H9 (cell line): ENCODE measurements around the gene DSC2. TPM values are rescaled to one million over a fixed set of nuclear protein-coding genes. Genes with fewer than 3 reads are reported as not detected.

Source experiments
- DNase-seq: peaks from one replicate; pipeline ENCODE4 v3.0.0-alpha.2; 2017
- H2AFZ ChIP-seq: one replicate; pipeline ENCODE4 v1.6.1; 2013; ENCODE audit warnings: mild to moderate bottlenecking, low read length, control low read depth, moderate library complexity
- H2AK5ac ChIP-seq: 2 replicates; pipeline ENCODE4 v1.6.1; 2013; ENCODE audit warnings: low read length, control low read depth, mixed read lengths; ENCODE audit not compliant: insufficient read length
- H2BK120ac ChIP-seq: one replicate; pipeline ENCODE4 v1.6.1; 2013; ENCODE audit warnings: low read depth, mild to moderate bottlenecking, low read length, control low read depth, inconsistent platforms; ENCODE audit not compliant: poor library complexity, severe bottlenecking
- H2BK12ac ChIP-seq: 2 replicates; pipeline ENCODE4 v1.6.1; 2013; ENCODE audit warnings: low read length, control low read depth, mixed read lengths, low read depth; ENCODE audit not compliant: insufficient read length
- H2BK15ac ChIP-seq: 2 replicates; pipeline ENCODE4 v1.6.1; 2013; ENCODE audit warnings: low read depth, low read length, control low read depth
- H2BK20ac ChIP-seq: one replicate; pipeline ENCODE4 v1.6.1; 2013; ENCODE audit warnings: low read depth, mild to moderate bottlenecking, low read length, control low read depth, inconsistent platforms; ENCODE audit not compliant: poor library complexity, severe bottlenecking
- H2BK5ac ChIP-seq: 2 replicates; pipeline ENCODE4 v1.6.1; 2013; ENCODE audit warnings: low read length, control low read depth, mixed read lengths; ENCODE audit not compliant: insufficient read length
- H3K14ac ChIP-seq: 2 replicates; pipeline ENCODE4 v1.6.1; 2013; ENCODE audit warnings: low read length, control low read depth; ENCODE audit not compliant: insufficient read depth
- H3K18ac ChIP-seq: 2 replicates; pipeline ENCODE4 v1.6.1; 2013; ENCODE audit warnings: low read depth, mild to moderate bottlenecking, mixed read lengths, low read length, control low read depth; ENCODE audit not compliant: insufficient read length
- H3K23ac ChIP-seq: 2 replicates; pipeline ENCODE4 v1.6.1; 2013; ENCODE audit warnings: low read length, control low read depth, mixed read lengths, low read depth; ENCODE audit not compliant: insufficient read length
- H3K23me2 ChIP-seq: 2 replicates; pipeline ENCODE4 v1.6.1; 2013; ENCODE audit warnings: low read depth, mild to moderate bottlenecking, mixed read lengths, low read length, control low read depth; ENCODE audit not compliant: insufficient read length, poor library complexity, severe bottlenecking
- H3K27ac ChIP-seq: 2 replicates; pipeline ENCODE4 v1.5.1; 2013; ENCODE audit warnings: low read length, control low read depth, mixed read lengths, low read depth; ENCODE audit not compliant: insufficient read length
- H3K27me3 ChIP-seq: 2 replicates; pipeline ENCODE4 v1.6.1; 2013; ENCODE audit warnings: low read length, control low read depth, inconsistent platforms; ENCODE audit not compliant: insufficient read depth
- H3K4ac ChIP-seq: 2 replicates; pipeline ENCODE4 v1.6.1; 2013; ENCODE audit warnings: low read depth, mild to moderate bottlenecking, control low read depth, inconsistent platforms, low read length, moderate library complexity
- H3K4me1 ChIP-seq: 2 replicates; pipeline ENCODE4 v1.6.1; 2013; ENCODE audit warnings: low read length, control low read depth, inconsistent platforms; ENCODE audit not compliant: insufficient read depth
- H3K4me2 ChIP-seq: 2 replicates; pipeline ENCODE4 v1.6.1; 2013; ENCODE audit warnings: low read length, control low read depth, mixed read lengths; ENCODE audit not compliant: insufficient read length, insufficient read depth
- H3K56ac ChIP-seq: 2 replicates; pipeline ENCODE4 v1.6.1; 2013; ENCODE audit warnings: low read depth, mild to moderate bottlenecking, mixed read lengths, low read length, control low read depth; ENCODE audit not compliant: insufficient read length
- H3K79me1 ChIP-seq: 2 replicates; pipeline ENCODE4 v1.6.1; 2013; ENCODE audit warnings: low read depth, mild to moderate bottlenecking, moderate library complexity, low read length, control low read depth, inconsistent platforms; ENCODE audit not compliant: insufficient read depth, poor library complexity, severe bottlenecking
- H3K79me2 ChIP-seq: 2 replicates; pipeline ENCODE4 v1.6.1; 2013; ENCODE audit warnings: low read length, control low read depth, inconsistent platforms; ENCODE audit not compliant: insufficient read depth
- H3K9ac ChIP-seq: 2 replicates; pipeline ENCODE4 v1.6.1; 2013; ENCODE audit warnings: low read length, control low read depth, mixed read lengths; ENCODE audit not compliant: insufficient read length; ENCODE audit errors: extremely low read depth
- H3K9me3 ChIP-seq: one replicate; pipeline ENCODE4 v1.6.1; 2013; ENCODE audit warnings: low read depth, low read length, inconsistent platforms; ENCODE audit not compliant: control insufficient read depth
- H3T11ph ChIP-seq: one replicate; pipeline ENCODE4 v1.6.1; 2013; ENCODE audit warnings: mild to moderate bottlenecking, low read length, control low read depth, inconsistent platforms
- H4K20me1 ChIP-seq: one replicate; pipeline ENCODE4 v1.6.1; 2013; ENCODE audit not compliant: control insufficient read depth, insufficient read length, insufficient read depth
- H4K5ac ChIP-seq: 2 replicates; pipeline ENCODE4 v1.6.1; 2013; ENCODE audit warnings: low read depth, mild to moderate bottlenecking, mixed read lengths, low read length, control low read depth; ENCODE audit not compliant: insufficient read length
- H4K8ac ChIP-seq: replicated peaks from 2 replicates; pipeline ENCODE4 v1.6.1; 2013; ENCODE audit warnings: low read length, control low read depth, mixed read lengths, low read depth; ENCODE audit not compliant: insufficient read length
- H4K91ac ChIP-seq: 2 replicates; pipeline ENCODE4 v1.6.1; 2013; ENCODE audit warnings: low read depth, mild to moderate bottlenecking, moderate library complexity, mixed read lengths, low read length, control low read depth; ENCODE audit not compliant: insufficient read length
- H3K27ac Mint-ChIP-seq, 3 experiments: 2 replicates in 2 of 3; 3 replicates in 1 of 3; pipeline ENCODE4 v1.8.0; 2020 to 2021; ENCODE audit warnings: mixed read lengths in 3 of 3, mild to moderate bottlenecking in 1 of 3, moderate library complexity in 1 of 3
- H3K27me3 Mint-ChIP-seq: 2 replicates; pipeline ENCODE4 v1.8.0; 2021; ENCODE audit warnings: low read depth, mild to moderate bottlenecking, moderate library complexity, mixed read lengths
- H3K36me3 Mint-ChIP-seq, 3 experiments: 2 replicates in 2 of 3; 3 replicates in 1 of 3; pipeline ENCODE4 v1.8.0; 2020 to 2021; ENCODE audit warnings: low read depth in 3 of 3, mixed read lengths in 3 of 3; ENCODE audit not compliant: insufficient read depth in 1 of 3
- H3K4me1 Mint-ChIP-seq, 2 experiments: 2 replicates each; pipeline ENCODE4 v1.8.0; 2020; ENCODE audit warnings: mixed read lengths in 2 of 2
- H3K4me3 Mint-ChIP-seq, 2 experiments: 2 replicates in 1 of 2; 3 replicates in 1 of 2; pipeline ENCODE4 v1.8.0; 2020 to 2021; ENCODE audit warnings: mild to moderate bottlenecking in 2 of 2, mixed read lengths in 2 of 2, moderate library complexity in 1 of 2
- H3K9me3 Mint-ChIP-seq, 2 experiments: 2 replicates in 1 of 2; 3 replicates in 1 of 2; pipeline ENCODE4 v1.8.0; 2020; ENCODE audit warnings: mild to moderate bottlenecking in 2 of 2, mixed read lengths in 2 of 2, moderate library complexity in 1 of 2
- WGBS: extraction: QIAGEN DNeasy Blood & Tissue Kit; methylation state at CpG from one replicate; pipeline ENCODE4 v1.1.7; 2013; ENCODE audit warnings: missing lambda C conversion rate, low lambda C conversion rate, mixed read lengths; ENCODE audit not compliant: insufficient read length; ENCODE audit errors: extremely low coverage; 5-methylcytosine and 5-hydroxymethylcytosine counted together
- total RNA-seq: library from RNA; stranded (reverse); gene quantifications from 2 replicates; pipeline ENCODE4 v1.2.1, GENCODE V29; 2021
- TF ChIP-seq, protein P1 (sequence below): fragments of 200-600 bp; sonication (generic); conservative IDR thresholded peaks from 3 replicates; pipeline ENCODE4 v1.8.0; 2021; ENCODE audit warnings: antibody characterized with exemption, mild to moderate bottlenecking

DSC2 gene
- total RNA-seq, 1 experiment from 2014 or later: 26.1 TPM

- Histone ChIP-seq H3K4ac (no peak overlapping the region), H3K79me2 (no peaks in the 10 kb centered on the region), H2BK12ac (peak overlapping the region; percentile 16), H4K5ac (no peak overlapping the region), H2AFZ (no peak overlapping the region), H4K8ac (no peak overlapping the region), H2BK15ac (no peak overlapping the region), H3K18ac (no peak overlapping the region), H3K27me3 (peaks cover 37% of the 10 kb centered on the region), H3T11ph (no peak overlapping the region), H2BK20ac (no peak overlapping the region), H3K23me2 (peaks cover 23% of the 10 kb centered on the region), H4K91ac (no peak overlapping the region), H3K9ac (no peak overlapping the region), H3K79me1 (no peaks in the 10 kb centered on the region), H3K23ac (no peak overlapping the region), H3K14ac (no peak overlapping the region), H4K20me1 (no peaks in the 10 kb centered on the region), H2BK120ac (no peak overlapping the region), H2AK5ac (no peak overlapping the region), H3K56ac (no peak overlapping the region), H3K27ac (no peak overlapping the region), H3K9me3 (no peaks in the 10 kb centered on the region), H3K4me1 (peaks cover 3% of the 10 kb centered on the region; the same call in 1 of the 2 replicates), H2BK5ac (no peak overlapping the region), H3K4me2 (peak overlapping the region; percentile 97)
- H3K4me3 Mint-ChIP-seq: peak overlapping the region; percentile 76 to 97
- DNase-seq: peak; percentile 48
- TF ChIP-seq, protein P1, sequence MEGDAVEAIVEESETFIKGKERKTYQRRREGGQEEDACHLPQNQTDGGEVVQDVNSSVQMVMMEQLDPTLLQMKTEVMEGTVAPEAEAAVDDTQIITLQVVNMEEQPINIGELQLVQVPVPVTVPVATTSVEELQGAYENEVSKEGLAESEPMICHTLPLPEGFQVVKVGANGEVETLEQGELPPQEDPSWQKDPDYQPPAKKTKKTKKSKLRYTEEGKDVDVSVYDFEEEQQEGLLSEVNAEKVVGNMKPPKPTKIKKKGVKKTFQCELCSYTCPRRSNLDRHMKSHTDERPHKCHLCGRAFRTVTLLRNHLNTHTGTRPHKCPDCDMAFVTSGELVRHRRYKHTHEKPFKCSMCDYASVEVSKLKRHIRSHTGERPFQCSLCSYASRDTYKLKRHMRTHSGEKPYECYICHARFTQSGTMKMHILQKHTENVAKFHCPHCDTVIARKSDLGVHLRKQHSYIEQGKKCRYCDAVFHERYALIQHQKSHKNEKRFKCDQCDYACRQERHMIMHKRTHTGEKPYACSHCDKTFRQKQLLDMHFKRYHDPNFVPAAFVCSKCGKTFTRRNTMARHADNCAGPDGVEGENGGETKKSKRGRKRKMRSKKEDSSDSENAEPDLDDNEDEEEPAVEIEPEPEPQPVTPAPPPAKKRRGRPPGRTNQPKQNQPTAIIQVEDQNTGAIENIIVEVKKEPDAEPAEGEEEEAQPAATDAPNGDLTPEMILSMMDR: no peak
- no peaks in the 10 kb centered on the region; a peak in 1 of 7 replicates for H3K36me3 Mint-ChIP-seq
- WGBS: no CpG with 5 or more reads among the region's 52 CpGs
- H3K27ac Mint-ChIP-seq: no peak overlapping the region; a peak in 1 of 7 replicates
- H3K27me3 Mint-ChIP-seq: peaks cover 81% of the 10 kb centered on the region
- peaks cover 25 to 28% of the 10 kb centered on the region in 2 experiments for H3K4me1 Mint-ChIP-seq
- H3K9me3 Mint-ChIP-seq: peaks cover 0 to 2% of the 10 kb centered on the region in 2 experiments; a peak in 2 of 5 replicates
Observed at GRCh38 chr18:31041271-31042083, 60.7 kb downstream of the DSC2 start.
